HepG2 (cell line): ENCODE data around the gene HS3ST3B1. TPM values are rescaled to one million over a fixed set of nuclear protein-coding genes. Genes with fewer than 3 reads are reported as not detected.

ENCODE experiments used
- GABPB1 ChIP-seq: IDR thresholded peaks from 2 replicates; pipeline ENCODE4 v1.6.1; 2016; ENCODE audit warnings: mild to moderate bottlenecking, missing genetic modification reagents, moderate library complexity, missing compliant biosample characterization
- ISX ChIP-seq: sonication (generic); formaldehyde crosslinking; conservative IDR thresholded peaks from 2 replicates; pipeline ENCODE4 v1.5.0; 2020; ENCODE audit warnings: missing genetic modification reagents
- KDM5B ChIP-seq: sonication (generic); formaldehyde crosslinking; IDR thresholded peaks from 2 replicates; pipeline ENCODE4 v1.4.0; 2020; ENCODE audit warnings: missing genetic modification reagents, mild to moderate bottlenecking, borderline replicate concordance
- MAF1 ChIP-seq: sonication (generic); formaldehyde crosslinking; IDR thresholded peaks from 2 replicates; pipeline ENCODE4 v1.5.0; 2020; ENCODE audit warnings: missing genetic modification reagents, borderline replicate concordance
- MED8 ChIP-seq: sonication (generic); formaldehyde crosslinking; IDR thresholded peaks from 2 replicates; pipeline ENCODE4 v1.8.1; 2023; ENCODE audit warnings: mild to moderate bottlenecking, missing genetic modification reagents; ENCODE audit not compliant: insufficient replicate concordance
- NKX3-1 ChIP-seq: sonication (generic); formaldehyde crosslinking; IDR thresholded peaks from 2 replicates; pipeline ENCODE4 v1.5.0; 2020; ENCODE audit warnings: missing genetic modification reagents
- PCBP2 ChIP-seq: fragments of 200-400 bp; formaldehyde crosslinking; optimal IDR thresholded peaks from 2 replicates; pipeline ENCODE3; 2018; ENCODE audit warnings: low read length, low read depth; ENCODE audit not compliant: poor library complexity, severe bottlenecking
- SNAI1 ChIP-seq: sonication (generic); formaldehyde crosslinking; IDR thresholded peaks from 2 replicates; pipeline ENCODE4 v1.5.0; 2020; ENCODE audit warnings: mild to moderate bottlenecking, missing genetic modification reagents, borderline replicate concordance
- ZBTB42 ChIP-seq: sonication (generic); formaldehyde crosslinking; IDR thresholded peaks from 2 replicates; pipeline ENCODE4 v1.5.0; 2020; ENCODE audit warnings: mild to moderate bottlenecking, missing genetic modification reagents
- ZFP1 ChIP-seq: IDR thresholded peaks from 2 replicates; pipeline ENCODE4 v1.6.1; 2016
- ZNF530 ChIP-seq: sonication (generic); formaldehyde crosslinking; IDR thresholded peaks from 2 replicates; pipeline ENCODE4 v1.5.0; 2020; ENCODE audit warnings: low read depth, mild to moderate bottlenecking, missing genetic modification reagents
- ZNF747 ChIP-seq: sonication (generic); formaldehyde crosslinking; IDR thresholded peaks from 2 replicates; pipeline ENCODE4 v1.8.1; 2023; ENCODE audit warnings: missing genetic modification reagents, mild to moderate bottlenecking, borderline replicate concordance
- ZNF790 ChIP-seq: sonication (generic); formaldehyde crosslinking; IDR thresholded peaks from 2 replicates; pipeline ENCODE4 v1.8.0; 2022; ENCODE audit warnings: missing genetic modification reagents, mild to moderate bottlenecking, borderline replicate concordance
- polyA plus RNA-seq, 8 experiments: library from polyadenylated mRNA; depleted of rRNA in 3 of 8; stranded (reverse) in 7 of 8; unstranded in 1 of 8; fragments of >200 nt; fragmentation: Illumina TruSeq in 4 of 8; extraction: Trizol in 4 of 8; gene quantifications; 2 replicates each; pipeline versions ENCODE4 v1.2.1 to v1.2.3, GENCODE V29; 2011 to 2016; ENCODE audit warnings: low read depth in 4 of 8, missing spikeins in 1 of 8, mixed read lengths in 1 of 8; ENCODE audit not compliant: insufficient read depth in 1 of 8
- total RNA-seq, 5 experiments: library from RNA; depleted of rRNA; stranded (reverse); fragments of >200 nt; fragmentation: Illumina TruSeq; extraction: Trizol; gene quantifications; 2 replicates each; pipeline ENCODE4 v1.2.3, GENCODE V29; 2016; ENCODE audit warnings: low read depth in 1 of 5
- TF ChIP-seq, protein P1 (sequence below): sonication (generic); formaldehyde crosslinking; IDR thresholded peaks from 2 replicates; pipeline ENCODE4 v1.5.1; 2020; ENCODE audit warnings: missing genetic modification reagents, mild to moderate bottlenecking, borderline replicate concordance
- TF ChIP-seq, protein P2 (sequence below): sonication (generic); formaldehyde crosslinking; IDR thresholded peaks from 2 replicates; pipeline ENCODE4 v1.4.0; 2020; ENCODE audit warnings: mild to moderate bottlenecking, missing genetic modification reagents
- TF ChIP-seq, protein P3 (sequence below): sonication (generic); formaldehyde crosslinking; IDR thresholded peaks from 2 replicates; pipeline ENCODE4 v1.4.0; 2020; ENCODE audit warnings: missing genetic modification reagents
- TF ChIP-seq, protein P4 (sequence below): sonication (generic); formaldehyde crosslinking; IDR thresholded peaks from 2 replicates; pipeline ENCODE4 v1.5.1; 2020; ENCODE audit warnings: mild to moderate bottlenecking, missing genetic modification reagents, moderate library complexity

Gene HS3ST3B1
- total and polyA plus RNA-seq, 2 of the 13 experiments (the other 11 are each of a cell fraction or from before 2014, with no cell fraction given): 15.7 to 39.5 TPM

DNA sequence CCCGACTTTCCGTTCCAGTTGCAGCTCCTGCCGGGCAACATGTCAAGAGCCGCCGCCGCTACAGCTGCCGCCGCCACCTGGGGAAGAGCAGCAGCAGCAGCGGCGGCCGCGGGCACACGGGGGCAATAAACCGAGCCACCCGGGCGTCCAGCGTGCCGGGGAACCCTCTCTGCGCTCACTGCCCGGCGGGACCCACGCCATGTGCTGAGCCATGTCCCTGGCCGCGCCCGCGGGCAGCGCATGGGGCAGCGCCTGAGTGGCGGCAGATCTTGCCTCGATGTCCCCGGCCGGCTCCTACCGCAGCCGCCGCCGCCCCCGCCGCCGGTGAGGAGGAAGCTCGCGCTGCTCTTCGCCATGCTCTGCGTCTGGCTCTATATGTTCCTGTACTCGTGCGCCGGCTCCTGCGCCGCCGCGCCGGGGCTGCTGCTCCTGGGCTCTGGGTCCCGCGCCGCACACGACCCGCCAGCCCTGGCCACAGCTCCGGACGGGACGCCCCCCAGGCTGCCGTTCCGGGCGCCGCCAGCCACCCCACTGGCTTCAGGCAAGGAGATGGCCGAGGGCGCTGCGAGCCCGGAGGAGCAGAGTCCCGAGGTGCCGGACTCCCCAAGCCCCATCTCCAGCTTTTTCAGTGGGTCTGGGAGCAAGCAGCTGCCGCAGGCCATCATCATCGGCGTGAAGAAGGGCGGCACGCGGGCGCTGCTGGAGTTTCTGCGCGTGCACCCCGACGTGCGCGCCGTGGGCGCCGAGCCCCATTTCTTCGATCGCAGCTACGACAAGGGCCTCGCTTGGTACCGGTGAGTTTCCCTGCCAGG lies 604 bp downstream of the HS3ST3B1 start (continued):
- TF ChIP-seq PCBP2 (no peak), GABPB1 (CRISPR knock-in tag) (peak; percentile 57; the same call in 1 of the 2 replicates), ZFP1 (CRISPR knock-in tag) (no peak), SNAI1 (CRISPR knock-in tag) (0 out of 2 replicates have a peak, but pooled peaks have one; percentile 8), MED8 (CRISPR knock-in tag) (no peak), ZNF530 (no peak; the same call in 1 of the 2 replicates), MAF1 (CRISPR knock-in tag) (peak; percentile 48; the same call in 1 of the 2 replicates), ISX (CRISPR knock-in tag) (peak; percentile 29; the same call in 1 of the 2 replicates), KDM5B (CRISPR knock-in tag) (peak; percentile 12; the same call in 1 of the 2 replicates), ZBTB42 (CRISPR knock-in tag) (peak; percentile 54; the same call in 1 of the 2 replicates), ZNF747 (peak; percentile 15; the same call in 1 of the 2 replicates), ZNF790 (CRISPR knock-in tag) (0 out of 2 replicates have a peak, but pooled peaks have one; percentile 21), NKX3-1 (0 out of 2 replicates have a peak, but pooled peaks have one; percentile 28)
- TF ChIP-seq, protein P1, sequence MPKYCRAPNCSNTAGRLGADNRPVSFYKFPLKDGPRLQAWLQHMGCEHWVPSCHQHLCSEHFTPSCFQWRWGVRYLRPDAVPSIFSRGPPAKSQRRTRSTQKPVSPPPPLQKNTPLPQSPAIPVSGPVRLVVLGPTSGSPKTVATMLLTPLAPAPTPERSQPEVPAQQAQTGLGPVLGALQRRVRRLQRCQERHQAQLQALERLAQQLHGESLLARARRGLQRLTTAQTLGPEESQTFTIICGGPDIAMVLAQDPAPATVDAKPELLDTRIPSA (CRISPR knock-in tag): 0 out of 2 replicates have a peak, but pooled peaks have one; percentile 81
- TF ChIP-seq, protein P2, sequence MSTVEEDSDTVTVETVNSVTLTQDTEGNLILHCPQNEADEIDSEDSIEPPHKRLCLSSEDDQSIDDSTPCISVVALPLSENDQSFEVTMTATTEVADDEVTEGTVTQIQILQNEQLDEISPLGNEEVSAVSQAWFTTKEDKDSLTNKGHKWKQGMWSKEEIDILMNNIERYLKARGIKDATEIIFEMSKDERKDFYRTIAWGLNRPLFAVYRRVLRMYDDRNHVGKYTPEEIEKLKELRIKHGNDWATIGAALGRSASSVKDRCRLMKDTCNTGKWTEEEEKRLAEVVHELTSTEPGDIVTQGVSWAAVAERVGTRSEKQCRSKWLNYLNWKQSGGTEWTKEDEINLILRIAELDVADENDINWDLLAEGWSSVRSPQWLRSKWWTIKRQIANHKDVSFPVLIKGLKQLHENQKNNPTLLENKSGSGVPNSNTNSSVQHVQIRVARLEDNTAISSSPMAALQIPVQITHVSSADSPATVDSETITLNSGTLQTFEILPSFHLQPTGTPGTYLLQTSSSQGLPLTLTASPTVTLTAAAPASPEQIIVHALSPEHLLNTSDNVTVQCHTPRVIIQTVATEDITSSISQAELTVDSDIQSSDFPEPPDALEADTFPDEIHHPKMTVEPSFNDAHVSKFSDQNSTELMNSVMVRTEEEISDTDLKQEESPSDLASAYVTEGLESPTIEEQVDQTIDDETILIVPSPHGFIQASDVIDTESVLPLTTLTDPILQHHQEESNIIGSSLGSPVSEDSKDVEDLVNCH (CRISPR knock-in tag): no peak
- TF ChIP-seq, protein P3, sequence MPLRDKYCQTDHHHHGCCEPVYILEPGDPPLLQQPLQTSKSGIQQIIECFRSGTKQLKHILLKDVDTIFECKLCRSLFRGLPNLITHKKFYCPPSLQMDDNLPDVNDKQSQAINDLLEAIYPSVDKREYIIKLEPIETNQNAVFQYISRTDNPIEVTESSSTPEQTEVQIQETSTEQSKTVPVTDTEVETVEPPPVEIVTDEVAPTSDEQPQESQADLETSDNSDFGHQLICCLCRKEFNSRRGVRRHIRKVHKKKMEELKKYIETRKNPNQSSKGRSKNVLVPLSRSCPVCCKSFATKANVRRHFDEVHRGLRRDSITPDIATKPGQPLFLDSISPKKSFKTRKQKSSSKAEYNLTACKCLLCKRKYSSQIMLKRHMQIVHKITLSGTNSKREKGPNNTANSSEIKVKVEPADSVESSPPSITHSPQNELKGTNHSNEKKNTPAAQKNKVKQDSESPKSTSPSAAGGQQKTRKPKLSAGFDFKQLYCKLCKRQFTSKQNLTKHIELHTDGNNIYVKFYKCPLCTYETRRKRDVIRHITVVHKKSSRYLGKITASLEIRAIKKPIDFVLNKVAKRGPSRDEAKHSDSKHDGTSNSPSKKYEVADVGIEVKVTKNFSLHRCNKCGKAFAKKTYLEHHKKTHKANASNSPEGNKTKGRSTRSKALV (CRISPR knock-in tag): 0 out of 2 replicates have a peak, but pooled peaks have one; percentile 9
- TF ChIP-seq, protein P4, sequence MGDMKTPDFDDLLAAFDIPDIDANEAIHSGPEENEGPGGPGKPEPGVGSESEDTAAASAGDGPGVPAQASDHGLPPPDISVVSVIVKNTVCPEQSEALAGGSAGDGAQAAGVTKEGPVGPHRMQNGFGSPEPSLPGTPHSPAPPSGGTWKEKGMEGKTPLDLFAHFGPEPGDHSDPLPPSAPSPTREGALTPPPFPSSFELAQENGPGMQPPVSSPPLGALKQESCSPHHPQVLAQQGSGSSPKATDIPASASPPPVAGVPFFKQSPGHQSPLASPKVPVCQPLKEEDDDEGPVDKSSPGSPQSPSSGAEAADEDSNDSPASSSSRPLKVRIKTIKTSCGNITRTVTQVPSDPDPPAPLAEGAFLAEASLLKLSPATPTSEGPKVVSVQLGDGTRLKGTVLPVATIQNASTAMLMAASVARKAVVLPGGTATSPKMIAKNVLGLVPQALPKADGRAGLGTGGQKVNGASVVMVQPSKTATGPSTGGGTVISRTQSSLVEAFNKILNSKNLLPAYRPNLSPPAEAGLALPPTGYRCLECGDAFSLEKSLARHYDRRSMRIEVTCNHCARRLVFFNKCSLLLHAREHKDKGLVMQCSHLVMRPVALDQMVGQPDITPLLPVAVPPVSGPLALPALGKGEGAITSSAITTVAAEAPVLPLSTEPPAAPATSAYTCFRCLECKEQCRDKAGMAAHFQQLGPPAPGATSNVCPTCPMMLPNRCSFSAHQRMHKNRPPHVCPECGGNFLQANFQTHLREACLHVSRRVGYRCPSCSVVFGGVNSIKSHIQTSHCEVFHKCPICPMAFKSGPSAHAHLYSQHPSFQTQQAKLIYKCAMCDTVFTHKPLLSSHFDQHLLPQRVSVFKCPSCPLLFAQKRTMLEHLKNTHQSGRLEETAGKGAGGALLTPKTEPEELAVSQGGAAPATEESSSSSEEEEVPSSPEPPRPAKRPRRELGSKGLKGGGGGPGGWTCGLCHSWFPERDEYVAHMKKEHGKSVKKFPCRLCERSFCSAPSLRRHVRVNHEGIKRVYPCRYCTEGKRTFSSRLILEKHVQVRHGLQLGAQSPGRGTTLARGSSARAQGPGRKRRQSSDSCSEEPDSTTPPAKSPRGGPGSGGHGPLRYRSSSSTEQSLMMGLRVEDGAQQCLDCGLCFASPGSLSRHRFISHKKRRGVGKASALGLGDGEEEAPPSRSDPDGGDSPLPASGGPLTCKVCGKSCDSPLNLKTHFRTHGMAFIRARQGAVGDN (CRISPR knock-in tag): peak; percentile 43; the same call in 1 of the 2 replicates
